ENCODE data around the gene MYD88.

Gene MYD88

GRCh38 chr3:38167591-38167990 is 29.1 kb downstream of the MYD88 start:
- Histone ChIP-seq H3K9me3 (ENCODE audit: control insufficient read depth, insufficient read depth, low read length) (no peaks in the 10 kb centered on the region), H3K27me3 (ENCODE audit: control insufficient read depth, insufficient read depth, low read length) (no peaks in the 10 kb centered on the region), H3K27ac (ENCODE audit: low read length) (no peak overlapping the region), H3K4me3 (ENCODE audit: low read length) (no peak overlapping the region), H3K4me1 (ENCODE audit: control insufficient read depth, insufficient read depth, low read length) (no peaks in the 10 kb centered on the region), H3K36me3 (ENCODE audit: control insufficient read depth, insufficient read depth, low read length) (no peaks in the 10 kb centered on the region)
- DNase-seq (ENCODE audit: low read depth, low spot score), result no peak
- WGBS (ENCODE audit: insufficient coverage, insufficient read length), result no CpG with 5 or more reads among the region's 4 CpGs

- no peaks in the 10 kb centered on the region; the same call in 1 of the 2 replicates for H3K4me1 ChIP-seq (ENCODE audit: control insufficient read depth, insufficient read depth, low read length)
- WGBS (ENCODE audit: insufficient coverage, insufficient read length), result no CpG with 5 or more reads among the region's 4 CpGs
Observed at GRCh38 chr3:38168151-38169026, 29.9 kb downstream of the MYD88 start.

DNA sequence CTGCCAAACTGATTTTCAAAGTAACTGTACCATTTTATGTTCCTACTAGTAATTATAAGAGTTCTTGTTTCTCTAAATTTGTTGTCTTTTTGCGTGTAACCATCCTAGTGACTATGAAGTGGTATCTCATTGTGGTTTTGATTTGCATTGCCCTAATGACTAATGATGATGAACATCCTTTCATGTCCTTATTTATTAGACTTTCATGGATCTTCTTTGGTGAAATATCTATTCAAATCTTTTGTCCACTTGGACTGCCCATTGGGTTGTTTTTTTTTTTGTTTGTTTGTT is 30.5 kb downstream of the MYD88 start:
- H3K9me3 ChIP-seq (ENCODE audit: control insufficient read depth, insufficient read depth, low read length), result no peaks in the 10 kb centered on the region
- DNase-seq (ENCODE audit: low read depth, low spot score), result no peak
- H3K4me1 ChIP-seq (ENCODE audit: control insufficient read depth, insufficient read depth, low read length), result peaks cover under 1% of the 10 kb centered on the region; the same call in 1 of the 2 replicates
- H3K27ac ChIP-seq (ENCODE audit: low read length), result no peak overlapping the region
- no CpG with 5 or more reads among the region's 1 CpG for WGBS (ENCODE audit: insufficient coverage, insufficient read length)
- no peaks in the 10 kb centered on the region for H3K36me3 ChIP-seq (ENCODE audit: control insufficient read depth, insufficient read depth, low read length)
- no peak overlapping the region for H3K4me3 ChIP-seq (ENCODE audit: low read length)
- no peaks in the 10 kb centered on the region for H3K27me3 ChIP-seq (ENCODE audit: control insufficient read depth, insufficient read depth, low read length)

More at GRCh38 chr3:38168151-38169026, 29.9 kb downstream of the MYD88 start:
- DNase-seq (ENCODE audit: low read depth, low spot score), result no peak
- H3K27me3 ChIP-seq (ENCODE audit: control insufficient read depth, insufficient read depth, low read length), result no peaks in the 10 kb centered on the region
- H3K9me3 ChIP-seq (ENCODE audit: control insufficient read depth, insufficient read depth, low read length), result no peaks in the 10 kb centered on the region
- no peak overlapping the region for H3K27ac ChIP-seq (ENCODE audit: low read length)
- no peaks in the 10 kb centered on the region for H3K36me3 ChIP-seq (ENCODE audit: control insufficient read depth, insufficient read depth, low read length)
- H3K4me3 ChIP-seq (ENCODE audit: low read length), result no peak overlapping the region

GRCh38 chr3:38170722-38171121 is 32.3 kb downstream of the MYD88 start:
- no CpG with 5 or more reads among the region's 4 CpGs for WGBS (ENCODE audit: insufficient coverage, insufficient read length)
- no peak overlapping the region for H3K27ac ChIP-seq (ENCODE audit: low read length)
- H3K4me1 ChIP-seq (ENCODE audit: control insufficient read depth, insufficient read depth, low read length), result peaks cover 2% of the 10 kb centered on the region; the same call in 1 of the 2 replicates
- H3K27me3 ChIP-seq (ENCODE audit: control insufficient read depth, insufficient read depth, low read length), result no peaks in the 10 kb centered on the region
- H3K36me3 ChIP-seq (ENCODE audit: control insufficient read depth, insufficient read depth, low read length), result no peaks in the 10 kb centered on the region
- no peak for DNase-seq (ENCODE audit: low read depth, low spot score)
- H3K9me3 ChIP-seq (ENCODE audit: control insufficient read depth, insufficient read depth, low read length), result no peaks in the 10 kb centered on the region
- H3K4me3 ChIP-seq (ENCODE audit: low read length), result no peak overlapping the region

- Histone ChIP-seq H3K4me1 (ENCODE audit: control insufficient read depth, insufficient read depth, low read length) (peaks cover 2% of the 10 kb centered on the region; the same call in 1 of the 2 replicates), H3K9me3 (ENCODE audit: control insufficient read depth, insufficient read depth, low read length) (no peaks in the 10 kb centered on the region), H3K4me3 (ENCODE audit: low read length) (no peak overlapping the region), H3K27me3 (ENCODE audit: control insufficient read depth, insufficient read depth, low read length) (no peaks in the 10 kb centered on the region), H3K27ac (ENCODE audit: low read length) (no peak overlapping the region), H3K36me3 (ENCODE audit: control insufficient read depth, insufficient read depth, low read length) (no peaks in the 10 kb centered on the region)
- 100% methylated on average over 1 of the region's 2 CpGs for WGBS (ENCODE audit: insufficient coverage, insufficient read length)
- DNase-seq (ENCODE audit: low read depth, low spot score), result no peak
Observed at GRCh38 chr3:38171622-38172021, 33.2 kb downstream of the MYD88 start.

GRCh38 chr3:38173834-38174418 is 35.5 kb downstream of the MYD88 start:
- Histone ChIP-seq H3K4me3 (ENCODE audit: low read length) (no peak overlapping the region), H3K36me3 (ENCODE audit: control insufficient read depth, insufficient read depth, low read length) (no peaks in the 10 kb centered on the region), H3K4me1 (ENCODE audit: control insufficient read depth, insufficient read depth, low read length) (peaks cover 2% of the 10 kb centered on the region; the same call in 1 of the 2 replicates), H3K27ac (ENCODE audit: low read length) (no peak overlapping the region), H3K9me3 (ENCODE audit: control insufficient read depth, insufficient read depth, low read length) (no peaks in the 10 kb centered on the region), H3K27me3 (ENCODE audit: control insufficient read depth, insufficient read depth, low read length) (no peaks in the 10 kb centered on the region)
- DNase-seq (ENCODE audit: low read depth, low spot score), result no peak
- no CpG with 5 or more reads among the region's 5 CpGs for WGBS (ENCODE audit: insufficient coverage, insufficient read length)

- Histone ChIP-seq H3K36me3 (ENCODE audit: control insufficient read depth, insufficient read depth, low read length) (no peaks in the 10 kb centered on the region), H3K27ac (ENCODE audit: low read length) (no peak overlapping the region), H3K9me3 (ENCODE audit: control insufficient read depth, insufficient read depth, low read length) (no peaks in the 10 kb centered on the region), H3K4me3 (ENCODE audit: low read length) (no peak overlapping the region), H3K4me1 (ENCODE audit: control insufficient read depth, insufficient read depth, low read length) (peaks cover 2% of the 10 kb centered on the region; the same call in 1 of the 2 replicates), H3K27me3 (ENCODE audit: control insufficient read depth, insufficient read depth, low read length) (no peaks in the 10 kb centered on the region)
- no peak for DNase-seq (ENCODE audit: low read depth, low spot score)
- no CpG with 5 or more reads among the region's 2 CpGs for WGBS (ENCODE audit: insufficient coverage, insufficient read length)
Observed at GRCh38 chr3:38177181-38177580, 38.7 kb downstream of the MYD88 start.

DNA sequence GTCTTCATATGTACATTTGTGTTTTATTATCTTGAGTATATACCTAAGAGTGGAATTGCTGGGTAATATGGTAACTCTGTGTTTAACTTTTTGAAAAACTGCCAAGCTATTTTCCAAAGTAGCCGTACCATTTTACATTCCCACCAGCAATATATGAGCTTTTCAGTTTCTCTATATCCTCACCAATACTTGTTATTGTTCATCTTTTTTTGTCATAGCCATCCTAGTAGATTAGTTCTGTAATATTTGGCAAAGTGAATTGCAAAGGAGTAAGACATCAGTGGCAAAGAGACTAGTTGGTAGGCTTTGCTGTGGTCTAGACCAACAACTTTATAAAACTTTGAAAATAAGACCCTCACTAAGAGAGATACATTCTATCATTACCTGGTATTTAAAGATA is 48.3 kb downstream of the MYD88 start:
- no peak for DNase-seq (ENCODE audit: low read depth, low spot score)
- Histone ChIP-seq H3K27ac (ENCODE audit: low read length) (no peak overlapping the region), H3K36me3 (ENCODE audit: control insufficient read depth, insufficient read depth, low read length) (no peaks in the 10 kb centered on the region; the same call in 1 of the 2 replicates), H3K9me3 (ENCODE audit: control insufficient read depth, insufficient read depth, low read length) (no peaks in the 10 kb centered on the region), H3K27me3 (ENCODE audit: control insufficient read depth, insufficient read depth, low read length) (no peaks in the 10 kb centered on the region), H3K4me1 (ENCODE audit: control insufficient read depth, insufficient read depth, low read length) (no peaks in the 10 kb centered on the region), H3K4me3 (ENCODE audit: low read length) (no peak overlapping the region)
- WGBS (ENCODE audit: insufficient coverage, insufficient read length), result no CpG with 5 or more reads among the region's 1 CpG

GRCh38 chr3:38190481-38190881 is 52.0 kb downstream of the MYD88 start:
- Histone ChIP-seq H3K9me3 (ENCODE audit: control insufficient read depth, insufficient read depth, low read length) (no peaks in the 10 kb centered on the region), H3K36me3 (ENCODE audit: control insufficient read depth, insufficient read depth, low read length) (no peaks in the 10 kb centered on the region; the same call in 1 of the 2 replicates), H3K4me3 (ENCODE audit: low read length) (no peak overlapping the region), H3K27ac (ENCODE audit: low read length) (no peak overlapping the region), H3K27me3 (ENCODE audit: control insufficient read depth, insufficient read depth, low read length) (no peaks in the 10 kb centered on the region), H3K4me1 (ENCODE audit: control insufficient read depth, insufficient read depth, low read length) (no peaks in the 10 kb centered on the region)
- DNase-seq (ENCODE audit: low read depth, low spot score), result no peak

Measured in iPS DF 6.9 (cell line).